ENCODE results near the gene ARHGDIG. TPM values are rescaled to one million over a fixed set of nuclear protein-coding genes. Genes with fewer than 3 reads are reported as not detected.
A peak's percentile ranks its signal among the peaks of the same experiment; 100 is the strongest.

Gene ARHGDIG
- total and polyA plus RNA-seq, 2 experiments from 2014 or later, result 0.78 to 1.0 TPM

DNA sequence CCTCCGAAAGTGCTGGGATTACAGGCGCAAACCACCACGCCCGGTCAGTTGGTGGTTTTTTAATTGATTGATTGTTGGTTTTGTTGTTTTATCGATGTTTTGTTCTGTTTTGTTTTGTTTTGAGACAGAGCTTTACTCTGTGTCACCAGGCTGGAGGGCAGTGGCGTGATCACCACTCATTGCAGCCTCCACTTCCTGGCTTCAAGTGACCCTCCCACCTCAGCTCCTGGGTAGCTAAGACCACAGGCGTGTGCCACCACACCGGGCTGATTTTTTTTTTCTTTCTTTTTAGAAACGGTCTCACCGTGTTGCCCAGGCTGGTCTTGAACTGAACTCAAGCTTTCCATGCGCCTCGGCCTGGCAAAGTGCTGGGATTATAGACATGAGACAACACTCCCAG lies 33.4 kb upstream of the ARHGDIG start (continued):
- TF ChIP-seq CTCF (conservative IDR thresholded peaks at IDR 0.05; ENCODE audit: low read depth in 2 of 2) (no peak), NANOG (IDR thresholded peaks at IDR 0.05; ENCODE audit: borderline replicate concordance) (no peak), EZH2 (IDR thresholded peaks at IDR 0.05; ENCODE audit: low read depth, unreplicated experiment) (no peak), ZNF114 (CRISPR knock-in tag; IDR thresholded peaks at IDR 0.05) (no peak), STAT1 (IDR thresholded peaks at IDR 0.05; ENCODE audit: unreplicated experiment) (no peak), POLR2AphosphoS5 (IDR thresholded peaks at IDR 0.05; ENCODE audit: low read depth) (no peak)

DNA sequence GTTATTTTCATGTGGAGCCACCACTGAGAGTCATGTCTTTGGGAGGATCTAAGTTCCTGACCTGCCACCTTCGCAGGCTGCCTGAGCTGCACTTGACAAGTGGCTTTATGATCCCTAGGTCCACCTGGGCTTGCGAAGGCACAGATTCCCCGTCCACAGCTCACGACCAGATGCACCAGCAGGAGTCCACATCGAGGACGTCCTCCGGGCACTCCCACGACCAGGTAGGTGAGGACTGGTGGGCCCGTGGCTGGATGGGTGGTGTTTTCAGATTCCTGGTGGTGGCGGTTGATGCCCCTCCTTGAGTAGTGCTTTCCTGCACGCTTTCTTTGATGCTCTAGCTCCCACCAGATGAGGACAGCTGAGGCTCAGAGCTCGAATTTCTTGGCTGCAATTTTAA lies 31.0 kb upstream of the ARHGDIG start:
- no peaks in the 10 kb centered on the region for H3K4me1 ChIP-seq (ENCODE audit: insufficient read depth)
- no peak overlapping the region for H3K4me2 ChIP-seq
- no peaks in the 10 kb centered on the region for H3K9me2 ChIP-seq (ENCODE audit: insufficient read depth)
- Mint-ChIP-seq H3K9me3 (no peaks in the 10 kb centered on the region), H3K27me3 (ENCODE audit: insufficient read depth, low read depth, poor library complexity) (peaks cover 5% of the 10 kb centered on the region), H3K4me1 (peaks cover 4% of the 10 kb centered on the region; the same call in 2 of the 3 replicates), H3K36me3 (ENCODE audit: low read depth) (peaks cover 18% of the 10 kb centered on the region; the same call in 2 of the 3 replicates), H3K4me3 (no peak overlapping the region), H3K27ac (no peak overlapping the region)
- no peak overlapping the region for H3K27ac ChIP-seq (ENCODE audit: low read depth)
- DNase-seq (ENCODE audit: low spot score), result no peak
- H2AFZ ChIP-seq, result no peak overlapping the region
- no peaks in the 10 kb centered on the region for H3K36me3 ChIP-seq (ENCODE audit: insufficient read depth)
- 0 out of 2 replicates have a peak, but pooled peaks cover 4% of the 10 kb centered on the region for H3F3A ChIP-seq (replicated peaks; ENCODE audit: low read depth)
- TF ChIP-seq EZH2 (IDR thresholded peaks at IDR 0.05; ENCODE audit: low read depth, unreplicated experiment) (no peak), EZH2phosphoT487 (IDR thresholded peaks at IDR 0.05; ENCODE audit: unreplicated experiment) (no peak), POLR2AphosphoS5 (IDR thresholded peaks at IDR 0.05; ENCODE audit: low read depth) (no peak), CREB1 (CRISPR knock-in tag; IDR thresholded peaks at IDR 0.05; ENCODE audit: low read depth) (no peak)
- H3K79me2 ChIP-seq (replicated peaks; ENCODE audit: insufficient read depth), result no peaks in the 10 kb centered on the region; the same call in 1 of the 2 replicates
- ATAC-seq, result no peak
- no peak overlapping the region for H3K4me3 ChIP-seq
- peaks cover 10% of the 10 kb centered on the region for H4K20me1 ChIP-seq (replicated peaks; ENCODE audit: insufficient read depth)
- H3K27me3 ChIP-seq (ENCODE audit: insufficient read depth), result no peaks in the 10 kb centered on the region

- no peaks in the 10 kb centered on the region for H3K27me3 ChIP-seq (ENCODE audit: insufficient read depth)
- H3K4me3 ChIP-seq, result no peak overlapping the region
- no peak for DNase-seq (ENCODE audit: low spot score)
- Mint-ChIP-seq H3K4me1 (peaks cover 4% of the 10 kb centered on the region; the same call in 2 of the 3 replicates), H3K27me3 (ENCODE audit: insufficient read depth, low read depth, poor library complexity) (peaks cover 7% of the 10 kb centered on the region), H3K27ac (no peak overlapping the region), H3K36me3 (ENCODE audit: low read depth) (peaks cover 37% of the 10 kb centered on the region; the same call in 2 of the 3 replicates), H3K4me3 (no peak overlapping the region), H3K9me3 (no peaks in the 10 kb centered on the region)
- 0 out of 2 replicates have a peak overlapping the region, but pooled peaks have one; percentile 50 for H3K27ac ChIP-seq (ENCODE audit: low read depth)
- no peak overlapping the region for H3K4me2 ChIP-seq
- no peak overlapping the region for H2AFZ ChIP-seq
- no peaks in the 10 kb centered on the region; the same call in 1 of the 2 replicates for H3K36me3 ChIP-seq (ENCODE audit: insufficient read depth)
- peaks cover 4% of the 10 kb centered on the region for H4K20me1 ChIP-seq (replicated peaks; ENCODE audit: insufficient read depth)
- ATAC-seq, result no peak
- 0 out of 2 replicates have a peak, but pooled peaks cover 4% of the 10 kb centered on the region for H3F3A ChIP-seq (replicated peaks; ENCODE audit: low read depth)
- no peaks in the 10 kb centered on the region for H3K79me2 ChIP-seq (replicated peaks; ENCODE audit: insufficient read depth)
- H3K4me1 ChIP-seq (ENCODE audit: insufficient read depth), result no peaks in the 10 kb centered on the region
- no peaks in the 10 kb centered on the region for H3K9me2 ChIP-seq (ENCODE audit: insufficient read depth)
- no peak for TF ChIP-seq EZH2phosphoT487 (IDR thresholded peaks at IDR 0.05; ENCODE audit: unreplicated experiment)
- TF ChIP-seq ZNF331 (CRISPR knock-in tag; IDR thresholded peaks at IDR 0.05; ENCODE audit: low read depth), result no peak
- no peak for TF ChIP-seq ZNF462 (CRISPR knock-in tag; IDR thresholded peaks at IDR 0.05)
Observed at GRCh38 chr16:252366-253337, 27.7 kb upstream of the ARHGDIG start.

Data from GM23338 (cell line).